ENCODE measurements around the gene HHAT.

Gene HHAT

DNA sequence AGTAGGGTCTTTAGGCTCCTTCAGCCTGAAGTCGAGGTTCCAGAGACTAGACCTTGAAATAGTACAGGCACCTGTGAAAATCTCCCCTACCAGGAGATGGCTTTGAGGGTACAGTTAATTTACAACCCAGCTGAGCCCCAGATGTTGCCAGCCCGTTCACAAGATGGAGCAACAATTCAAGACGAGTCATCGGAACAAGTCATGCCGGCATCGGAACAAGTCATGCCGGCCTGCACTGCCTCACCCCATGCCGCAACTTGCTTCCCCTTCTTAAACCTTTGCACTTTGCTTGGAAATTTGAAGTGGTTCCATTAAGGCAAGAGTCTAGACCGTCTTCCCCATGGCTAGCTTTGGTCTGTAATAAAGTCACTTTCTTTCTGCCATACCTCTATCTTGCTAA, 16.0 kb downstream of the HHAT start:
- no peaks in the 10 kb centered on the region for H3K27me3 ChIP-seq (ENCODE audit: insufficient read depth, low read length)
- no peaks in the 10 kb centered on the region for H3K36me3 ChIP-seq (ENCODE audit: insufficient read depth, low read length)
- H3K4me3 ChIP-seq (ENCODE audit: low read depth, low read length, poor library complexity, severe bottlenecking) = no peak overlapping the region
- no peaks in the 10 kb centered on the region for H3K79me2 ChIP-seq (ENCODE audit: insufficient read depth, low read length)
- no peaks in the 10 kb centered on the region for H3F3A ChIP-seq (ENCODE audit: insufficient read depth, low read length)
- H2AFZ ChIP-seq (ENCODE audit: low read length) = no peak overlapping the region
- H3K9me3 ChIP-seq (ENCODE audit: low read length) = no peaks in the 10 kb centered on the region
- H4K20me1 ChIP-seq (ENCODE audit: insufficient read depth, low read length) = no peaks in the 10 kb centered on the region
- no peak for TF ChIP-seq EZH2 (IDR thresholded peaks at IDR 0.05; ENCODE audit: borderline replicate concordance, low read length)
- TF ChIP-seq, protein P1, sequence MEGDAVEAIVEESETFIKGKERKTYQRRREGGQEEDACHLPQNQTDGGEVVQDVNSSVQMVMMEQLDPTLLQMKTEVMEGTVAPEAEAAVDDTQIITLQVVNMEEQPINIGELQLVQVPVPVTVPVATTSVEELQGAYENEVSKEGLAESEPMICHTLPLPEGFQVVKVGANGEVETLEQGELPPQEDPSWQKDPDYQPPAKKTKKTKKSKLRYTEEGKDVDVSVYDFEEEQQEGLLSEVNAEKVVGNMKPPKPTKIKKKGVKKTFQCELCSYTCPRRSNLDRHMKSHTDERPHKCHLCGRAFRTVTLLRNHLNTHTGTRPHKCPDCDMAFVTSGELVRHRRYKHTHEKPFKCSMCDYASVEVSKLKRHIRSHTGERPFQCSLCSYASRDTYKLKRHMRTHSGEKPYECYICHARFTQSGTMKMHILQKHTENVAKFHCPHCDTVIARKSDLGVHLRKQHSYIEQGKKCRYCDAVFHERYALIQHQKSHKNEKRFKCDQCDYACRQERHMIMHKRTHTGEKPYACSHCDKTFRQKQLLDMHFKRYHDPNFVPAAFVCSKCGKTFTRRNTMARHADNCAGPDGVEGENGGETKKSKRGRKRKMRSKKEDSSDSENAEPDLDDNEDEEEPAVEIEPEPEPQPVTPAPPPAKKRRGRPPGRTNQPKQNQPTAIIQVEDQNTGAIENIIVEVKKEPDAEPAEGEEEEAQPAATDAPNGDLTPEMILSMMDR (IDR thresholded peaks at IDR 0.05; ENCODE audit: low read length) = no peak
- H3K4me1 ChIP-seq (ENCODE audit: insufficient read depth, low read length, severe bottlenecking) = no peaks in the 10 kb centered on the region
- no peaks in the 10 kb centered on the region for H3K9me2 ChIP-seq (ENCODE audit: low read depth, low read length)
- no peak overlapping the region for H3K9ac ChIP-seq (ENCODE audit: low read length)
- no peak overlapping the region for H3K4me2 ChIP-seq (ENCODE audit: low read length)
- no peak overlapping the region for H3K27ac ChIP-seq (ENCODE audit: low read depth, low read length, poor library complexity, severe bottlenecking)

DNA sequence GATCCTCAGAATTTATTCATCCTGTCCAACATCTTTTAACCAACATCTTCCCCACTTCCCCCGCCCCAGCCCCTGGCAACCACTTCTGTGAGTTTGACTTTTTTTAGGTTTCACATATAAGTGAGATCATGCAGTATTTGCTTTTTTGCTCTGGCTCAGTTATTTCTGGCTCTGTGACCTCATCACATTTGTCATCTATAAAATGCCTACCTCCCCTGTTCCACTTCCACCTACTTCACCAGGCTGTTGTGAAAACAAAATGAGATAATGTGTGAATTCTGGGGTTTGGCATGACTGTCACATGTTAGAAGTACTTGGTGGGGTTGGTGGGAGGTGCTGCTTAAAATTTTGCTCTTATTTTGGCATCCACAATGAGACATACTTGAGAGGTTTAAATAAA, 18.4 kb downstream of the HHAT start:
- Histone ChIP-seq H3F3A (ENCODE audit: insufficient read depth, low read length) (no peaks in the 10 kb centered on the region), H3K36me3 (ENCODE audit: insufficient read depth, low read length) (no peaks in the 10 kb centered on the region), H3K79me2 (ENCODE audit: insufficient read depth, low read length) (no peaks in the 10 kb centered on the region), H3K27me3 (ENCODE audit: insufficient read depth, low read length) (no peaks in the 10 kb centered on the region), H3K9me2 (ENCODE audit: low read depth, low read length) (no peaks in the 10 kb centered on the region), H2AFZ (ENCODE audit: low read length) (no peak overlapping the region), H3K4me3 (ENCODE audit: low read depth, low read length, poor library complexity, severe bottlenecking) (no peak overlapping the region), H4K20me1 (ENCODE audit: insufficient read depth, low read length) (no peaks in the 10 kb centered on the region), H3K9ac (ENCODE audit: low read length) (no peak overlapping the region), H3K9me3 (ENCODE audit: low read length) (no peaks in the 10 kb centered on the region), H3K4me2 (ENCODE audit: low read length) (no peak overlapping the region), H3K27ac (ENCODE audit: low read depth, low read length, poor library complexity, severe bottlenecking) (no peak overlapping the region), H3K4me1 (ENCODE audit: insufficient read depth, low read length, severe bottlenecking) (no peaks in the 10 kb centered on the region)
- TF ChIP-seq, protein P1 (IDR thresholded peaks at IDR 0.05; ENCODE audit: low read length) = no peak
- no peak for TF ChIP-seq EZH2 (IDR thresholded peaks at IDR 0.05; ENCODE audit: borderline replicate concordance, low read length)

DNA sequence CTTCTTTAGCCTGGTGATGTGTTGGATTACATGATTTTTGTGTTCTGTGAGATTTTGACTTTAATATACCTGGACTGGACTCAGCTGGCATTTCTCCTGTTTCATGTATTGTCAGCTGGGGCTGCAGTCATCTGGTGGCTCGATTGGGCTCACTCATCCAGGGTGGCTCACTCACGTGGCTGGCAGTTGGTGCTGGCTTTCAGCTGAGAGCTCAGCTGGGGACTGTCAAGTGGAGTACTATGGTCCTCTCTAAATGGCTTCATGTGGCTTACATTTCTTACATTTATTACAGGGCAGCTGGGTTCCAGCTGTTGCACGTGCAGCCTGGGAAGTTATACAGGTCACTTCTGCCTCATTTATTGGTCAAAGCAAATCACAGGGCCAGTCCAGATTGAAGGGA, 22.8 kb downstream of the HHAT start:
- Histone ChIP-seq H2AFZ (ENCODE audit: low read length) (no peak overlapping the region), H3K36me3 (ENCODE audit: insufficient read depth, low read length) (no peaks in the 10 kb centered on the region), H3K4me3 (ENCODE audit: low read depth, low read length, poor library complexity, severe bottlenecking) (no peak overlapping the region), H3K79me2 (ENCODE audit: insufficient read depth, low read length) (no peaks in the 10 kb centered on the region), H3K9ac (ENCODE audit: low read length) (no peak overlapping the region), H4K20me1 (ENCODE audit: insufficient read depth, low read length) (no peaks in the 10 kb centered on the region), H3K27me3 (ENCODE audit: insufficient read depth, low read length) (no peaks in the 10 kb centered on the region), H3K4me2 (ENCODE audit: low read length) (no peak overlapping the region), H3K9me2 (ENCODE audit: low read depth, low read length) (no peaks in the 10 kb centered on the region), H3K27ac (ENCODE audit: low read depth, low read length, poor library complexity, severe bottlenecking) (no peak overlapping the region), H3K9me3 (ENCODE audit: low read length) (no peaks in the 10 kb centered on the region), H3F3A (ENCODE audit: insufficient read depth, low read length) (no peaks in the 10 kb centered on the region), H3K4me1 (ENCODE audit: insufficient read depth, low read length, severe bottlenecking) (no peaks in the 10 kb centered on the region)
- TF ChIP-seq EZH2 (IDR thresholded peaks at IDR 0.05; ENCODE audit: borderline replicate concordance, low read length) = no peak
- TF ChIP-seq, protein P1 (IDR thresholded peaks at IDR 0.05; ENCODE audit: low read length) = no peak

All from OCI-LY1 (cell line).